GM18870 (cell line): ENCODE results near the gene MAST2.
"Not testable (repeated sequence)": the region's sequence is repeated elsewhere in the genome, so short reads cannot be mapped to it uniquely, and the experiment has no call there.

Source experiments
- ATAC-seq: cut with Tn5 transposase; IDR thresholded peaks from one replicate; pipeline ENCODE4 v1.9.1; 2021; ENCODE audit warnings: moderate library complexity; ENCODE audit not compliant: unreplicated experiment

MAST2 gene

DNA sequence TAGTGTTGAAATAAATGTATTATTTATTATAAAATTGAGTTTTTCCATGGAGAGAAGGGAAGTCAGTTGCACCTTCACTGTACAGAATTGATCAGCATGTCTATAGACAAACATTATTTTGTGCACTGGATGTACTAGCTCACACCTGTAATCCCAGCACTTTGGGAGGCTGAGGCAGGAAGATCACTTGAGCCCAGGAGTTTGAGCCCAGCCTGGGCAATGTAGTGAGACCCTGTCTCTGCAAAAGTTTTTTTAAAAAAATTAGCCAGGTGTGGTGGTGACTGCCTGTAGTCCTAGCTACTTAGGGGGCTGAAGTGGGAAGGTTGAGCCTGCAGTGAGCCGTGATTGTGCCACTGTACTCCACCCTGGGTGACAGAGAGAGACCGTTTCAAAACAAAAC is 87.7 kb downstream of the MAST2 start:
- ATAC-seq: no peak

DNA sequence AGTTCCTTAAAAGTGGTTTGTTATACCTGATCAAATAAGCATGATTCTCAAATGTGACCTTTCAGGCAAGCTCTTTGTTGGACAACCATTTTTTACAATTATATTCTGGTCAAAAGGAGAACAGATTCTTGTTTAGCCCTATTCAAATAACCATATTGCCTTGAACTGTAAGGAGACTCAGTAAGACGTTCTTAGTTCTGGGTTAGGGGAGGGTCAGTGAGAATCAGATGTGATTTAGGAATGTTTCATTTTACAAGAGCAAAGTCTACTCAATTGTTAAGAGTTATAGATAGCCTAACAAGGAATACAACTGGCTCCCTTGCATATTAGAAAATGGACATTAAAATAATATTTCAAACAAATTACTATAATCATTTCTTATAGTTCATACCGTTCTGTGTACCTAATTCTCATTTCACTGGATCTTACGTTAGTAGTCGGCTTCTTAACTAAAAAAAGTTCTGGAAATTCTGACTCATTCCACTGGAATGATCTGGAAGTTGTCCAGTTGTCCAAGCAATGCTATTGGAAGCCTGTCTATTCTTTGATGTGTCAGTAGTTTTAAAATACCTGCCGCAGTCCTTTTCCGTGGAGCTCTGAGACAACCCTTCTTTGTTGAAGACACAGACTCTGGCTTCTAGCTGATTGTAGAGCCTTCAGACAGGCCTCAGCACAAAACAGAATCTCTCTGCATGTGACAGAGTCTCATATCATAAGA is 88.8 kb downstream of the MAST2 start:
- no peak for ATAC-seq

DNA sequence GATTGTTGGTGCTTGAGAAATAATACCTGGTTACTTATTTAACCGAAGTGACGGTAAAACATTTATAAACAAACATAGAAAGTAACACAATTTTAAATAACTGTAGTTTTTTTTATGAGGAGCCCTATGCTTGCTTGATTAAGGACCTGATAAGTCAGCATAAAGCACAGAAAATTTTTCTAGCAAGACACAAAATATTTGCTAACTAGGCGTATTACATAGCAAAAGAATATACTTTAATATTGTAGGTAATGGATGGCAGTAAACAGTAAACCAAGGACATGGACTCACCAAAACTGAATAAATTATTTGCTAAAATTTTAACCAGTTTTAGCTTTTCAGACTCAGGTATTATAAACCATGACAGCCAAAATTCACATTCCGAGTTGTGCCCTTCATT is 90.9 kb downstream of the MAST2 start:
- no peak for ATAC-seq

GRCh38 chr1:45894921-45895320 is 91.5 kb downstream of the MAST2 start:
- ATAC-seq: no peak

- no peak for ATAC-seq
Measured at GRCh38 chr1:45895406-45895805, 92.0 kb downstream of the MAST2 start.

DNA sequence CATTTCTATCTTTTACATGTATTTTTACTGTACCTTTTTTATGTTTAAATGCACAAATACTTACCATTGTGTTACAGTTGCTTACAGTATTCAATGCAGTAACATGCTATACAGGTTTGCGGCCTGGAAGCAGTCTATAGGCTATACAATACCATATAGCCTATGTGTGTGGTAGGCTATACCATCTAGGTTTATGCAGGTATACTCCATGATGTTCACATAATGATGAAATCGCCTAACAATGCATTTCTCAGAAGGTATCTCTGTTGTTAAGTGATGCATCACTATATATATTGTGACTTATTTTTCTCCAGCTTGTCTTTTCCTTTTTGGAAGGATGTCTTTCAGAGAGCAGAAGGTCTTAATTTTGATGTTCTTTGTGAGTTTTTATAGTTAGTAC is 103.5 kb downstream of the MAST2 start:
- ATAC-seq: no peak

DNA sequence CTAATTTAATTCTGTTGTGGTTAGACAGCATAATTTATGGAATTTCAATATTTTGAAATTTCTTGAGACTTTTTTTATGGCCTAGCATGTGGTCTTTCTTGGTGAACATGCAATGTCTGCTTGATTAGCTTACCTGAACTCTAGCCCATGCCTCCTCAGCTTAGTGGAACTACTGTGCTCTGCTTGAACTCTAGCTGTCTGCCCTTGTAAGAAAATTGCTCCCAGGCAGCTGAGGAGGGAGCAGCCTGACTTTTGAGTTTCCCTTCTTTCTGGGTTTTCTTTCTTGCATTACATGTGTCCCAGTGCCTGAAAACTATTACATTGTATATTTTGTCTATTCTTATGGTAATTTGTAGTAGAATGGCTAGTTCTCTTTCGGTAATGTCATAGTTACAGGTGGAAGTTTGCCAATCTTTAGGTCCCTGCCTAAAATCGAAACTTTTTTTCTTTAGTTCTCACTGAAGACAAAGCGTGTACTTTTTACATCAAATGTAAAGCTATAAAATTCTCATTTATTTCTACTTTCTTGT is 105.3 kb downstream of the MAST2 start:
- ATAC-seq: no peak

DNA sequence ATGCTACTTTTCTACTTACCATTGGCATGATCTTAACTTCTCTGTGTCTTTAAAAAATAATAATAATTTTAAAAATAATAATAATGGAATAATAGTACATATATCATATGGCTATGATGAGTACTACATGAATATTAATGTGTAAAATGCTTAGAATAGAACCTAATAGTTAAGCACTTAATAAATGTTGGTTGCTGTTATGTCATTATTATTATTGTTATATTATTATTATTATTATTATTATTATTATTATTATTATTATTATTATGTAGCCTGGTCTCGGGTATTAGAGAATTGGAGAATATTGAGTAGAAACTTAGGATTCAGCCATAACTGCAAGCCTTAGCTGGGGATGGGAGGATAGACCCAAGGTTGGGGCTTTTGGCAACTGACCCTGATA is 108.2 kb downstream of the MAST2 start:
- ATAC-seq: no peak

- no peak for ATAC-seq
Measured at GRCh38 chr1:45913183-45913683, 109.8 kb downstream of the MAST2 start.

GRCh38 chr1:45913731-45914501 is 110.5 kb downstream of the MAST2 start:
- no peak for ATAC-seq

GRCh38 chr1:45914836-45915235 is 111.4 kb downstream of the MAST2 start:
- no peak for ATAC-seq

GRCh38 chr1:45922374-45922773 is 119.0 kb downstream of the MAST2 start:
- no peak for ATAC-seq

GRCh38 chr1:45922813-45923212 is 119.4 kb downstream of the MAST2 start:
- no peak for ATAC-seq

GRCh38 chr1:45923343-45923742 is 119.9 kb downstream of the MAST2 start:
- no peak for ATAC-seq

DNA sequence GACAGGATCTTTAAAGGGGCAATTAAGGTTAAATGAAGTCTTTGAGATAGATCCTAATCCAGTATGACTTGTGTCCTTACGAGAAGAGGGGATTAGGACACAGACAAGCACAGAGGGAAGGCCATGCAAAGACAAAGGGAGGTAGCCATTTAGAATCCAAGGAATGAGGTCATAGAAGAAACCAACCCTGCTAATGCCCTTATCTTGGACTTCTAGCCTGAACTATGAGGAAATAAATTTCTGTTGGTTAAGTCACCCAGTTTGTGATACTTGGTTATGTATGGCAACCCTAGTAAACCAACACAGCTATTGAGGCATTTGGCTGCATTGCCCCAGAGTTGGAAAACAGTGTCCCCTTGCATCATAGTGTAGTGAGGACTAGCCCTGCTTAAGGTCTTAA is 121.3 kb downstream of the MAST2 start:
- ATAC-seq: no peak

GRCh38 chr1:45925728-45926287 is 122.4 kb downstream of the MAST2 start:
- ATAC-seq: no peak

GRCh38 chr1:45926330-45926729 is 122.9 kb downstream of the MAST2 start:
- ATAC-seq: no peak

DNA sequence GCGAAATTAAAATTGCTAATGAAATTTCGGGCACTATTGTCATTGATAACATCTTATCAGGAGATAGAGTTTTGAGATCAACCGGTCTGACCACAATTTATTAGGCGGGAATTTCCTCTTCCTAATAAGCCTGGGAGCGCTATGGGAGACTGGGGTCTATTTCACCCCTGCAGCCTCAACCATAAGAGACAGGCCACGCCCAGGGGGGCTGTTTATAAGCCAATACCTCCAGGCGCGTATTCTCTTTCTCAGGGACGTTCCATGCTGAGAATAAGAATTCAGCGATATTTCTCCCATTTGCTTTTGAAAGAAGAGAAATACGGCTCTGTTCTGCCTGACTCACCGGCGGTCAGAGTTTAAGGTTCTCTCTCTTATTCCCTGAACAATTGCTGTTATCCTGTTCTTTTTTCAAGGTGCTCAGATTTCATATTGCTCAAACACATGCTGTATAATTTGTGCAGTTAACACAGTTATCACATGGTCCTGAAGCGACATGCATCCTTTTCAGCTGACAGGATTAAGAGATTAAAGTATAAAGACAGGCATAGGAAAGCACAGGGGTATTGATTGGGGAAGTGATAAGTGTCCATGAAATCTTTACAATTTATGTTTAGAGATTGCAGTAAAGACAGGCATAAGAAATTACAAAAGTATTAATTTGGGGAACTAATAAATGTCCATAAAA is 124.0 kb downstream of the MAST2 start:
- ATAC-seq: not testable (repeated sequence)

- no peak for ATAC-seq
Measured at GRCh38 chr1:45928486-45929205, 125.2 kb downstream of the MAST2 start.

DNA sequence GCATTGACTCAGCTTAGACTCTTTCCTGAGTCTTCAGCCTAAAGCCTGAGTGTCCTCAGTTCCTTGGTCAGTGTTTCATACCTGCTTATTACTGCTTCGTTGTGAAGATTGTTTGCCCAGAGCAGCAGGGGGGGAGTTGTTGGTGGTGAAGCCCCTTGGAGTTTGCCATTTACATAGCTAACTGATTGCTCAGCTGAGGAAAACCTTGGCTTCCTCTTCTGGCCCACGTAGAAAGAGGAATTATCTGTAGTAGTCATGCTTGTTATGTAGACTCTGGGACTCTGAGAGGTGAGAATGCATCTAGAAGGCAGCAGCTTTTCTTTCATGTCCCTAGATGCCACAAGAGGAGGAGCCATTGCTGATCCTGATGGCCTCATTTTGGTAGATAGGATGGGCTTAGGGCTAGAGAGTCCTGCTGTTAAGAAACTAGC is 125.9 kb downstream of the MAST2 start:
- no peak for ATAC-seq
